Tongue (tissue), 2 donors: ENCODE results near the gene TMIE. TPM values are rescaled to one million over a fixed set of nuclear protein-coding genes. Genes with fewer than 3 reads are reported as not detected.

Experiments used
- small RNA-seq: library from RNA; depleted of rRNA; stranded (forward); fragments of <200 nt; gene quantifications from one replicate; pipeline ENCODE3, GENCODE V24; 2014; ENCODE audit warnings: low replicate concordance
- total RNA-seq: library from RNA; depleted of rRNA; stranded (reverse); fragments of >200 nt; gene quantifications from one replicate; pipeline ENCODE4 v1.2.3, GENCODE V29; 2014

Gene TMIE
- total RNA-seq, 1 donor from 2014 or later = not detected

Small RNAs within 50 kb of the gene (small RNA-seq; reads per million reads assigned to genes)
- not detected for gene PRSS45

Other genes starting within 250 kb of the TMIE start
- 13.0 TPM for gene LTF, start 236.5 kb upstream of the TMIE start, total RNA-seq
- gene RTP3, start 203.4 kb upstream of the TMIE start, total RNA-seq = not detected
- gene LRRC2, start 135.1 kb upstream of the TMIE start, total RNA-seq = 13.0 TPM
- 0.10 TPM for gene FAM240A, start 88.9 kb upstream of the TMIE start, total RNA-seq
- 39.8 TPM for gene ALS2CL, start 7.7 kb upstream of the TMIE start, total RNA-seq
- gene PRSS50, start 16.5 kb downstream of the TMIE start, total RNA-seq = not detected
- 33.1 TPM for gene MYL3, start 162.1 kb downstream of the TMIE start, total RNA-seq
- 6.5 TPM for gene PTH1R, start 176.3 kb downstream of the TMIE start, total RNA-seq